Renal pelvis (tissue), 12 donors: ENCODE measurements around the gene TCEAL9. TPM values are rescaled to one million over a fixed set of nuclear protein-coding genes. Genes with fewer than 3 reads are reported as not detected.
A peak's percentile ranks its signal among the peaks of the same experiment; 100 is the strongest.

ENCODE experiments used
- DNase-seq: peaks from one replicate; pipeline ENCODE4 v3.0.0-alpha.2; 2013
- long read RNA-seq, 16 experiments: transcript quantifications; one replicate each; lab custom pipeline, GENCODE V29; 2026
- polyA plus RNA-seq, 3 donors: library from polyadenylated mRNA; unstranded; fragments of 120-200 nt; gene quantifications; one replicate each; pipeline ENCODE4 v1.2.1, GENCODE V29; 2013; ENCODE audit not compliant: insufficient read length in 3 of 3

The TCEAL9 gene, protein sequence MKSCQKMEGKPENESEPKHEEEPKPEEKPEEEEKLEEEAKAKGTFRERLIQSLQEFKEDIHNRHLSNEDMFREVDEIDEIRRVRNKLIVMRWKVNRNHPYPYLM
- 100 to 1,000 TPM; 176 to 206 (median 191) TPM for polyA plus RNA-seq
- long read RNA-seq, donor 1, transcript TCEAL9-202 (3 exons, 1,033 nt) = major isoform, 75 of 134 reads
- long read RNA-seq, donor 1, transcript TCEAL9-201 (2 exons, 699 nt) = minor isoform, 16 of 134 reads
- long read RNA-seq, donor 1, transcript TCEAL9-203 (1 exons, 1,938 nt) = minor isoform, 32 of 134 reads
- long read RNA-seq, donor 1, partial matches to known transcripts = 11 of 134 reads
- long read RNA-seq, donor 1, other reads (novel, unspliced or antisense) = 0 of 134 reads
- long read RNA-seq, donor 2, transcript TCEAL9-203 (1 exons, 1,938 nt) = minor isoform, 25 of 131 reads
- long read RNA-seq, donor 2, transcript TCEAL9-202 (3 exons, 1,033 nt) = major isoform, 77 of 131 reads
- long read RNA-seq, donor 2, transcript TCEAL9-201 (2 exons, 699 nt) = minor isoform, 15 of 131 reads
- long read RNA-seq, donor 2, partial matches to known transcripts = 9 of 131 reads
- long read RNA-seq, donor 2, other reads (novel, unspliced or antisense) = 5 of 131 reads
- long read RNA-seq, donor 3, transcript TCEAL9-202 (3 exons, 1,033 nt) = major isoform, 71 of 117 reads
- long read RNA-seq, donor 3, transcript TCEAL9-203 (1 exons, 1,938 nt) = minor isoform, 23 of 117 reads
- long read RNA-seq, donor 3, transcript TCEAL9-201 (2 exons, 699 nt) = minor isoform, 18 of 117 reads
- long read RNA-seq, donor 3, partial matches to known transcripts = 5 of 117 reads
- long read RNA-seq, donor 3, other reads (novel, unspliced or antisense) = 0 of 117 reads
- long read RNA-seq, donor 4, transcript TCEAL9-203 (1 exons, 1,938 nt) = minor isoform, 24 of 141 reads
- long read RNA-seq, donor 4, transcript TCEAL9-202 (3 exons, 1,033 nt) = major isoform, 91 of 141 reads
- long read RNA-seq, donor 4, transcript TCEAL9-201 (2 exons, 699 nt) = minor isoform, 20 of 141 reads
- long read RNA-seq, donor 4, partial matches to known transcripts = 6 of 141 reads
- long read RNA-seq, donor 4, other reads (novel, unspliced or antisense) = 0 of 141 reads
- long read RNA-seq, donor 5, transcript TCEAL9-202 (3 exons, 1,033 nt) = major isoform, 47 of 93 reads
- long read RNA-seq, donor 5, transcript TCEAL9-201 (2 exons, 699 nt) = minor isoform, 12 of 93 reads
- long read RNA-seq, donor 5, transcript TCEAL9-203 (1 exons, 1,938 nt) = minor isoform, 28 of 93 reads
- long read RNA-seq, donor 5, partial matches to known transcripts = 6 of 93 reads
- long read RNA-seq, donor 5, other reads (novel, unspliced or antisense) = 0 of 93 reads
- long read RNA-seq, donor 6, transcript TCEAL9-203 (1 exons, 1,938 nt) = minor isoform, 35 of 134 reads
- long read RNA-seq, donor 6, transcript TCEAL9-202 (3 exons, 1,033 nt) = major isoform, 78 of 134 reads
- long read RNA-seq, donor 6, transcript TCEAL9-201 (2 exons, 699 nt) = minor isoform, 21 of 134 reads
- long read RNA-seq, donor 6, partial matches to known transcripts = 0 of 134 reads
- long read RNA-seq, donor 6, other reads (novel, unspliced or antisense) = 0 of 134 reads
- long read RNA-seq, donor 7, transcript TCEAL9-201 (2 exons, 699 nt) = minor isoform, 19 of 142 reads
- long read RNA-seq, donor 7, transcript TCEAL9-202 (3 exons, 1,033 nt) = major isoform, 82 of 142 reads
- long read RNA-seq, donor 7, transcript TCEAL9-203 (1 exons, 1,938 nt) = minor isoform, 21 of 142 reads
- long read RNA-seq, donor 7, partial matches to known transcripts = 20 of 142 reads
- long read RNA-seq, donor 7, other reads (novel, unspliced or antisense) = 0 of 142 reads
- long read RNA-seq, donor 8, transcript TCEAL9-201 (2 exons, 699 nt) = minor isoform, 20 of 96 reads
- long read RNA-seq, donor 8, transcript TCEAL9-203 (1 exons, 1,938 nt) = minor isoform, 25 of 96 reads
- long read RNA-seq, donor 8, transcript TCEAL9-202 (3 exons, 1,033 nt) = major isoform, 51 of 96 reads
- long read RNA-seq, donor 8, partial matches to known transcripts = 0 of 96 reads
- long read RNA-seq, donor 8, other reads (novel, unspliced or antisense) = 0 of 96 reads
- long read RNA-seq, donor 9, transcript TCEAL9-201 (2 exons, 699 nt) = minor isoform, 27 of 161 reads
- long read RNA-seq, donor 9, transcript TCEAL9-203 (1 exons, 1,938 nt) = minor isoform, 27 of 161 reads
- long read RNA-seq, donor 9, transcript TCEAL9-202 (3 exons, 1,033 nt) = major isoform, 95 of 161 reads
- long read RNA-seq, donor 9, partial matches to known transcripts = 12 of 161 reads
- long read RNA-seq, donor 9, other reads (novel, unspliced or antisense) = 0 of 161 reads
- long read RNA-seq, donor 10, transcript TCEAL9-203 (1 exons, 1,938 nt) = minor isoform, 26 of 148 reads
- long read RNA-seq, donor 10, transcript TCEAL9-202 (3 exons, 1,033 nt) = major isoform, 87 of 148 reads
- long read RNA-seq, donor 10, transcript TCEAL9-201 (2 exons, 699 nt) = minor isoform, 19 of 148 reads
- long read RNA-seq, donor 10, partial matches to known transcripts = 16 of 148 reads
- long read RNA-seq, donor 10, other reads (novel, unspliced or antisense) = 0 of 148 reads
- long read RNA-seq, donor 11, transcript TCEAL9-202 (3 exons, 1,033 nt) = major isoform, 46 of 107 reads
- long read RNA-seq, donor 11, transcript TCEAL9-201 (2 exons, 699 nt) = minor isoform, 17 of 107 reads
- long read RNA-seq, donor 11, transcript TCEAL9-203 (1 exons, 1,938 nt) = minor isoform, 24 of 107 reads
- long read RNA-seq, donor 11, partial matches to known transcripts = 20 of 107 reads
- long read RNA-seq, donor 11, other reads (novel, unspliced or antisense) = 0 of 107 reads
- long read RNA-seq, donor 12, transcript TCEAL9-203 (1 exons, 1,938 nt) = minor isoform, 39 of 154 reads
- long read RNA-seq, donor 12, transcript TCEAL9-202 (3 exons, 1,033 nt) = major isoform, 88 of 154 reads
- long read RNA-seq, donor 12, transcript TCEAL9-201 (2 exons, 699 nt) = minor isoform, 13 of 154 reads
- long read RNA-seq, donor 12, partial matches to known transcripts = 9 of 154 reads
- long read RNA-seq, donor 12, other reads (novel, unspliced or antisense) = 5 of 154 reads
- long read RNA-seq, donor 13, transcript TCEAL9-202 (3 exons, 1,033 nt) = major isoform, 71 of 124 reads
- long read RNA-seq, donor 13, transcript TCEAL9-201 (2 exons, 699 nt) = minor isoform, 16 of 124 reads
- long read RNA-seq, donor 13, transcript TCEAL9-203 (1 exons, 1,938 nt) = minor isoform, 29 of 124 reads
- long read RNA-seq, donor 13, partial matches to known transcripts = 8 of 124 reads
- long read RNA-seq, donor 13, other reads (novel, unspliced or antisense) = 0 of 124 reads
- long read RNA-seq, donor 14, transcript TCEAL9-203 (1 exons, 1,938 nt) = minor isoform, 69 of 222 reads
- long read RNA-seq, donor 14, transcript TCEAL9-202 (3 exons, 1,033 nt) = major isoform, 88 of 222 reads
- long read RNA-seq, donor 14, transcript TCEAL9-201 (2 exons, 699 nt) = minor isoform, 38 of 222 reads
- long read RNA-seq, donor 14, partial matches to known transcripts = 27 of 222 reads
- long read RNA-seq, donor 14, other reads (novel, unspliced or antisense) = 0 of 222 reads
- long read RNA-seq, donor 15, transcript TCEAL9-201 (2 exons, 699 nt) = minor isoform, 22 of 156 reads
- long read RNA-seq, donor 15, transcript TCEAL9-203 (1 exons, 1,938 nt) = minor isoform, 38 of 156 reads
- long read RNA-seq, donor 15, transcript TCEAL9-202 (3 exons, 1,033 nt) = major isoform, 89 of 156 reads
- long read RNA-seq, donor 15, partial matches to known transcripts = 0 of 156 reads
- long read RNA-seq, donor 15, other reads (novel, unspliced or antisense) = 7 of 156 reads
- long read RNA-seq, donor 16, transcript TCEAL9-203 (1 exons, 1,938 nt) = minor isoform, 37 of 175 reads
- long read RNA-seq, donor 16, transcript TCEAL9-202 (3 exons, 1,033 nt) = major isoform, 100 of 175 reads
- long read RNA-seq, donor 16, transcript TCEAL9-201 (2 exons, 699 nt) = minor isoform, 24 of 175 reads
- long read RNA-seq, donor 16, partial matches to known transcripts = 9 of 175 reads
- long read RNA-seq, donor 16, other reads (novel, unspliced or antisense) = 5 of 175 reads

- peak; percentile 87 for DNase-seq
These were observed at the start of gene TCEAL9 for GRCh38 chrX:103356130-103356798. TSS of gene TCEAL9 (plus strand) at chrX:103356506. CDS start at chrX:103357685, 1,179 bp downstream.

DNA sequence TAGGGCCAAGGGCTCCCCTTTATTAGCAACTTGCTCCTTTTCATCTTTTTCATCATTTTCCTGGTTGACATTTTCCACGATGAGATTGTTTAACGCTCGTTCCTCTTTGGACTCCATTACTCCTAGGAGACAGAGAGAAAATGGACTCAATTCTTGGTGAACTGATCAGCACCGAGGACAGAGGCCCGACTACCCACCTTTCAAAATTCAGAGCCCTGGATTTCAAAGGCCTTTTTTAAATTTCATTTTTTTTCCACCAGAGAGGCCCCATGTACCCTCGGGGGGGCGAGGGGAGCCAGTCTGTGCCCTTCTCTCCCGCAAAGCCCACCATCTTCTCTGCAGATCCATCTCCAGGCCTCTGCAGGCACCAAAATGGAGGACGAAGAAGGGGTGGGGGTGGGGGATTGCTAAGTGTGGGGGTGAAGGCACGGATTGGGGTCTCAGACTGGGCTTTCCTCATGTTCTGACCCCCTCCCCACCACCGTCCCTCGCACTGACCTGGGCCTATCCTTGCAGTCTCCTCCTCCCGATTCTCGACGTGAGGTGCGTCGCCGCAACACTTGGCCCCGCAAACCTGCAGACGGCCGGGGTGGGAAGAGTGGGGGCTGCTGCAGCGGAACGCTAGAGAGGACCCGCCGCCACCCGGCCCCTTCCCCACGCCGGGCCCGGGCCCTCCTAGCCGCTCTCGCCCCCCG, 46.3 kb upstream of the TCEAL9 start:
- DNase-seq = no peak

- DNase-seq = peak; percentile 72
These were observed 45.5 kb upstream of the TCEAL9 start, which contains the start of gene BEX2 for GRCh38 chrX:103310555-103311398. TSS of gene BEX2 (minus strand) at chrX:103310990. CDS start at chrX:103309976, 1,014 bp downstream.

GRCh38 chrX:103311399-103311780, 44.9 kb upstream of the TCEAL9 start:
- no peak for DNase-seq

GRCh38 chrX:103329991-103330390, 26.3 kb upstream of the TCEAL9 start, which contains the start of gene TCEAL7:
TSS of gene TCEAL7 (plus strand) at chrX:103330239. CDS start at chrX:103331404, 1,165 bp downstream.
- peak; percentile 58 for DNase-seq

DNA sequence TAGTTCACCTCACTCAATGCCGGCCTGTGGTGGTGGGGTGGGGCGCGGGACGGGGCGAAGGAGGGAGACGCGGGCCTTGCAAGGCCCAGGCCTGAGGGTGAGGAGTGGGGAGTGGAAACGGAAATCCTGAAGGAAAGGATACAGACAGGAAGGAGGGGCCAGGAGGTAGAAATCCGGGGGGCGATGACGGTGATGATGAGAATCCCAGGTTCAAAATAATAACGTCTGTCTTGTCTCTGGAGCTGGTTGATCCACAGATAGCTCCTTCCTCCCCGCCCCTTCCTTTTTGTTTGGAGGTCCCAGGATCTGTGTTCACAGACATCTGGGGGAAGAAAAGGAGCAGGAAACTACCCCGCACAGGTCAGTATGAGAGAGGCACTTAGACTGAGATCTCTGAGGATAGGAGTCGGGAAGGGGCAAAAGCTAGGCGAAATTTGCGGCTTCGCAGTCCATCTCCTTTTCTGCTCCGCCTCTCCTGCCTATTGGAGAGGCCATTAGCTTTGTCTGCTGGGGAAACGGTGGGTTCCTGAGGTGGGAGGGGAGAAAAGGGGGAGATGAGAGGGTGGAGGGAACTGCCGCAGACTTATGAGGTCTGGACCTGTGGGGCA, 25.5 kb upstream of the TCEAL9 start:
- DNase-seq = peak; percentile 51

- no peak for DNase-seq
These were observed 17.6 kb upstream of the TCEAL9 start for GRCh38 chrX:103338663-103339062.

- no peak for DNase-seq
These were observed 13.2 kb upstream of the TCEAL9 start for GRCh38 chrX:103343105-103343504.

GRCh38 chrX:103344606-103345005, 11.7 kb upstream of the TCEAL9 start:
- DNase-seq = no peak

- no peak for DNase-seq
These were observed 8.5 kb upstream of the TCEAL9 start for GRCh38 chrX:103347682-103348397.

- DNase-seq = no peak
These were observed 552 bp downstream of the TCEAL9 start for GRCh38 chrX:103356858-103357257.

DNA sequence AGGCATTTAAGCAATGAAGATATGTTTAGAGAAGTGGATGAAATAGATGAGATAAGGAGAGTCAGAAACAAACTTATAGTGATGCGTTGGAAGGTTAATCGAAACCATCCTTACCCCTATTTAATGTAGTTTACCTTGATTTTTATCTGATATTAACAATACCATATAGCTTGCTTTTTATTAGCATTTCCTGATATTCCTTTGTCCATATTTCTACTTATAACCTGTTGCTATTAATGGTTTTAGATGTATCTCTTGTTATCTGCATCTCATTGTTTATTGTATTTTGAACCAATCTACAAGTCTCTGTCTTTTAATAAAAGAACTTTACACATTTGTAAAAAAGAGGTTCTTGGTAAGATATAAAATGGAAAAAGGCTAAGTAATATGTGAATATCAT, 1.6 kb downstream of the TCEAL9 start:
- DNase-seq = no peak
